GM12878 (cell line): ENCODE results near the gene GALNT18. TPM values are rescaled to one million over a fixed set of nuclear protein-coding genes. Genes with fewer than 3 reads are reported as not detected.
A peak's percentile ranks its signal among the peaks of the same experiment; 100 is the strongest.

ENCODE experiments used
- ATF7 ChIP-seq: fragments of 450-650 bp; IDR thresholded peaks from 2 replicates; pipeline ENCODE4 v1.6.1; 2016; ENCODE audit warnings: low read depth, mild to moderate bottlenecking
- BACH1 ChIP-seq: fragments of 450-650 bp; IDR thresholded peaks from 2 replicates; pipeline ENCODE4 v1.6.1; 2017; ENCODE audit warnings: mild to moderate bottlenecking, borderline replicate concordance
- BCL11A ChIP-seq: IDR thresholded peaks from 2 replicates; pipeline ENCODE4 v1.6.1; 2011; ENCODE audit warnings: low read depth, low read length
- BRCA1 ChIP-seq: IDR thresholded peaks from 2 replicates; pipeline ENCODE4 v1.6.1; 2011; ENCODE audit warnings: low read depth, low read length, improper control_type of control experiment
- CBFB ChIP-seq: IDR thresholded peaks from 2 replicates; pipeline ENCODE4 v1.6.1; 2016; ENCODE audit warnings: antibody characterized with exemption, low read depth
- CHD1 ChIP-seq: IDR thresholded peaks from 2 replicates; pipeline ENCODE4 v1.6.1; 2012; ENCODE audit warnings: low read depth, low read length, improper control_type of control experiment
- CTCF ChIP-seq, 3 experiments: IDR thresholded peaks in 2 of 3; conservative IDR thresholded peaks in 1 of 3; 2 replicates each; pipeline ENCODE4 v1.5.1; 2011; ENCODE audit warnings: low read depth in 3 of 3, low read length in 3 of 3, mild to moderate bottlenecking in 3 of 3, control low read depth in 2 of 3, moderate library complexity in 2 of 3, inconsistent platforms in 1 of 3, mixed read lengths in 1 of 3; ENCODE audit not compliant: control insufficient read depth in 2 of 3, insufficient read depth in 1 of 3; ENCODE audit errors: extremely low read depth in 1 of 3
- E2F4 ChIP-seq: IDR thresholded peaks from 2 replicates; pipeline ENCODE4 v1.6.1; 2012; ENCODE audit warnings: low read depth, low read length, improper control_type of control experiment
- E4F1 ChIP-seq: fragments of 450-650 bp; IDR thresholded peaks from 2 replicates; pipeline ENCODE4 v1.6.1; 2018; ENCODE audit warnings: borderline replicate concordance, mild to moderate bottlenecking; ENCODE audit not compliant: partially characterized antibody
- MEF2A ChIP-seq: IDR thresholded peaks from 2 replicates; pipeline ENCODE4 v1.6.1; 2011; ENCODE audit warnings: low read depth, mild to moderate bottlenecking, low read length, moderate library complexity; ENCODE audit not compliant: insufficient read depth
- MTA2 ChIP-seq: fragments of 450-650 bp; IDR thresholded peaks from 2 replicates; pipeline ENCODE4 v1.6.1; 2016; ENCODE audit warnings: low read depth, mild to moderate bottlenecking, moderate library complexity
- NFYA ChIP-seq: IDR thresholded peaks from 2 replicates; pipeline ENCODE4 v1.6.1; 2011; ENCODE audit warnings: low read depth, mild to moderate bottlenecking, low read length, improper control_type of control experiment, borderline replicate concordance
- PKNOX1 ChIP-seq: fragments of 450-650 bp; IDR thresholded peaks from 2 replicates; pipeline ENCODE4 v1.6.1; 2016; ENCODE audit warnings: mild to moderate bottlenecking
- POLR2A ChIP-seq: IDR thresholded peaks from 2 replicates; pipeline ENCODE4 v1.6.1; 2011; ENCODE audit warnings: low read depth, mild to moderate bottlenecking, low read length
- RELA ChIP-seq: fragments of 450-650 bp; IDR thresholded peaks from 2 replicates; pipeline ENCODE4 v1.8.0; 2014; ENCODE audit warnings: borderline replicate concordance; ENCODE audit not compliant: partially characterized antibody
- SKIL ChIP-seq: fragments of 450-650 bp; IDR thresholded peaks from 2 replicates; pipeline ENCODE4 v1.6.1; 2017; ENCODE audit warnings: mild to moderate bottlenecking, low read depth, inconsistent platforms; ENCODE audit not compliant: poor library complexity, severe bottlenecking
- SP1 ChIP-seq: IDR thresholded peaks from one replicate; pipeline ENCODE4 v1.6.1; 2011; ENCODE audit warnings: low read depth, low read length
- STAT1 ChIP-seq: fragments of 450-650 bp; conservative IDR thresholded peaks from 2 replicates; pipeline ENCODE4 v1.6.1; 2014; ENCODE audit warnings: antibody characterized with exemption, mild to moderate bottlenecking
- STAT3 ChIP-seq: IDR thresholded peaks from 2 replicates; pipeline ENCODE4 v1.6.1; 2011; ENCODE audit warnings: low read depth, low read length, improper control_type of control experiment
- TBL1XR1 ChIP-seq: IDR thresholded peaks from 2 replicates; pipeline ENCODE4 v1.6.1; 2012; ENCODE audit warnings: low read depth, low read length, improper control_type of control experiment
- ZNF207 ChIP-seq: fragments of 450-650 bp; IDR thresholded peaks from 2 replicates; pipeline ENCODE4 v1.6.1; 2014; ENCODE audit warnings: antibody characterized with exemption, mild to moderate bottlenecking, borderline replicate concordance
- ZSCAN29 ChIP-seq: fragments of 450-650 bp; IDR thresholded peaks from 2 replicates; pipeline ENCODE4 v1.6.1; 2017; ENCODE audit warnings: mild to moderate bottlenecking, moderate library complexity
- polyA plus RNA-seq, 11 experiments: library from polyadenylated mRNA; depleted of rRNA in 4 of 11; unstranded in 6 of 11; stranded (reverse) in 5 of 11; fragments of >200 nt; fragmentation: Nextera tagmentation in 4 of 11; fragmentation: Illumina TruSeq in 1 of 11; extraction: Ambion mirVana in 4 of 11; extraction: Trizol in 1 of 11; gene quantifications; 1 replicate in 1 of 11; 2 replicates in 10 of 11; pipeline versions ENCODE4 v1.2.1 to v1.2.3, GENCODE V29; 2011 to 2016; ENCODE audit warnings: inconsistent platforms in 2 of 11, missing spikeins in 2 of 11, low read depth in 1 of 11
- total RNA-seq, 4 experiments: library from RNA; depleted of rRNA in 3 of 4; stranded (reverse); fragments of >200 nt in 3 of 4; fragmentation: Illumina TruSeq in 1 of 4; extraction: Trizol in 1 of 4; gene quantifications; 2 replicates each; pipeline versions ENCODE4 v1.2.1 to v1.2.3, GENCODE V29; 2013 to 2021

GALNT18 gene
- total and polyA plus RNA-seq, 10 of the 15 experiments (the other 5 are each of a cell fraction or from before 2014, with no cell fraction given): 1.2 to 14.2 (median 6.3) TPM

GRCh38 chr11:11621573-11622339 is at the start of gene GALNT18 (continued):
- no peak for TF ChIP-seq E2F4
- TF ChIP-seq NFYA: no peak
- TF ChIP-seq MTA2: no peak
- TF ChIP-seq SP1: peak; percentile 94
- TF ChIP-seq E4F1: no peak
- TF ChIP-seq ZNF207: no peak
- TF ChIP-seq RELA: peak; percentile 72
- TF ChIP-seq BRCA1: no peak
- TF ChIP-seq CHD1: no peak
- TF ChIP-seq ZSCAN29: no peak
- peak; percentile 98 for TF ChIP-seq PKNOX1
- no peak for TF ChIP-seq BCL11A
- TF ChIP-seq CBFB: no peak
- no peak for TF ChIP-seq TBL1XR1
- TF ChIP-seq BACH1: no peak; the same call in none of the 2 replicates
- TF ChIP-seq CTCF (IDR thresholded peaks at IDR 0.05 in 2 of 3, conservative IDR thresholded peaks at IDR 0.05 in 1 of 3; ENCODE audit: control insufficient read depth in 2 of 3, extremely low read depth in 1 of 3, insufficient read depth in 1 of 3, low read depth in 3 of 3, low read length in 3 of 3): peak in 2 of 3 experiments; percentile 45 to 46; a peak in 4 of 6 replicates
- TF ChIP-seq STAT3: no peak
- no peak for TF ChIP-seq SKIL
- peak; percentile 79 for TF ChIP-seq POLR2A
- TF ChIP-seq STAT1: no peak
- TF ChIP-seq ATF7: no peak
- TF ChIP-seq MEF2A: no peak
